Stimulated activated effector memory CD8-positive, alpha-beta T cell treated with anti-CD3 and anti-CD28 coated beads, Interleukin-12 subunit alpha, Interleukin-12 subunit beta, amount 100 ng/mL, for 72 hours (primary cell): ENCODE data around the gene MOCS2.
"Not testable (repeated sequence)": the region's sequence is repeated elsewhere in the genome, so short reads cannot be mapped to it uniquely, and the experiment has no call there.

Experiments
- ATAC-seq: fragments of 150-1000 bp; cut with Tn5 transposase; 2 replicates; pipeline ENCODE4 v1.10.0; 2021
- DNase-seq, 2 donors: peaks; one replicate each; pipeline ENCODE4 v3.0.0; 2021 to 2022; ENCODE audit warnings: low spot score in 2 of 2
- H3K27ac Mint-ChIP-seq: one replicate; pipeline ENCODE4 v1.8.0; 2022; ENCODE audit warnings: mild to moderate bottlenecking, mixed read lengths
- H3K36me3 Mint-ChIP-seq: one replicate; pipeline ENCODE4 v1.8.0; 2022; ENCODE audit warnings: mild to moderate bottlenecking, mixed read lengths
- H3K4me1 Mint-ChIP-seq: one replicate; pipeline ENCODE4 v1.8.0; 2022; ENCODE audit warnings: mixed read lengths
- H3K4me3 Mint-ChIP-seq: one replicate; pipeline ENCODE4 v1.8.0; 2022; ENCODE audit warnings: mild to moderate bottlenecking, mixed read lengths
- H3K9me3 Mint-ChIP-seq: one replicate; pipeline ENCODE4 v1.8.0; 2022; ENCODE audit warnings: mixed read lengths

The MOCS2 gene

GRCh38 chr5:53109443-53110127 is at the start of gene MOCS2:
TSS of gene MOCS2 (minus strand) at chr5:53109757. CDS start at chr5:53107174, 2,583 bp downstream.
- DNase-seq (peak; percentile 87 to 93), ATAC-seq (peak; percentile 99)
- no peaks in the 10 kb centered on the region for H3K36me3 Mint-ChIP-seq
- H3K27ac Mint-ChIP-seq: peak within 1 kb of the TSS; percentile 89
- no peaks in the 10 kb centered on the region for H3K9me3 Mint-ChIP-seq
- peak within 1 kb of the TSS; percentile 89 for H3K4me3 Mint-ChIP-seq
- peaks cover 28% of the 10 kb centered on the region for H3K4me1 Mint-ChIP-seq

GRCh38 chr5:53151713-53152458 is 42.3 kb upstream of the MOCS2 start:
- Mint-ChIP-seq H3K9me3 (no peaks in the 10 kb centered on the region), H3K27ac (no peak overlapping the region), H3K4me3 (no peak overlapping the region), H3K4me1 (no peaks in the 10 kb centered on the region), H3K36me3 (no peaks in the 10 kb centered on the region)
- ATAC-seq (no peak), DNase-seq (no peak)

DNA sequence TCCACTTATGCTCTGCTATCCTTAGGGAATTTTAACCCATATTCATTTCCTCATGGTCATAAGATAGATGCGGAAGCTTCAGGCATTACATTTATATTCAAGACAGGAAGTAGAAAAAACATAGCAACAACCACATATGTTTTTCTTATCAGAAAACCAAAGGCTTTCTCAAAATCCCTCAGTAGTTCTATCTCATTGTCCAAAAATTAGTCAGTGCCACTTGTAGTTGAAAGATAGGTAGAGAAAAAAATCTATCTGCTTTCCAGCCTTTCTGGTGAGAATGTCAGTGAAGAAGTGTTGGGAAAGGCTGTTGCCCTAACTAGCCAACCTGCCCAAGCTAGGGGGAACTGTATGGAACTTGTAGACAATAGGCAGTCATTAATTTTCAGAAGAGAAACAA is 23.5 kb upstream of the MOCS2 start:
- no peak overlapping the region for H3K4me3 Mint-ChIP-seq
- DNase-seq (no peak), ATAC-seq (no peak)
- no peaks in the 10 kb centered on the region for H3K4me1 Mint-ChIP-seq
- H3K27ac Mint-ChIP-seq: no peak overlapping the region
- H3K9me3 Mint-ChIP-seq: no peaks in the 10 kb centered on the region
- H3K36me3 Mint-ChIP-seq: no peaks in the 10 kb centered on the region

DNA sequence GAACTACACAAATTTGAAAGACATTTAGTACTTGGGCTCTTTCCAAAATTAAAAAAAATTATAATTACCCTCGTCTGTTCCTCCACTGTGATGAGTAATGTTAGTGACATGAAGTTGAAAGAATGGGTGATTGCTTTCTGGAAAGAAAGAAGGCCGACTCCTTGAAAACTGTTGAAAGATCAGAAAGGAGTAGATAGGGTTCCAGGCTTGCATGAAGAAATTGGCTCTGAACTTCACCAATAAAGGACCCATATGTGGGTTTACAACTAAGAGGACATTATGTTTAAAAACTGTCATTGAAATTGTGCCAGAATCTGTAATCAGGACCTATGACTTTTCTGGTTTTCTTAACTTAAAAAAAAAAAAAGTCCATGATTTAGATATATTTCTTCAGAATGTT is 20.7 kb upstream of the MOCS2 start:
- no peaks in the 10 kb centered on the region for H3K4me1 Mint-ChIP-seq
- no peak overlapping the region for H3K4me3 Mint-ChIP-seq
- DNase-seq: no peak
- ATAC-seq: no peak
- no peak overlapping the region for H3K27ac Mint-ChIP-seq
- no peaks in the 10 kb centered on the region for H3K36me3 Mint-ChIP-seq
- H3K9me3 Mint-ChIP-seq: no peaks in the 10 kb centered on the region

DNA sequence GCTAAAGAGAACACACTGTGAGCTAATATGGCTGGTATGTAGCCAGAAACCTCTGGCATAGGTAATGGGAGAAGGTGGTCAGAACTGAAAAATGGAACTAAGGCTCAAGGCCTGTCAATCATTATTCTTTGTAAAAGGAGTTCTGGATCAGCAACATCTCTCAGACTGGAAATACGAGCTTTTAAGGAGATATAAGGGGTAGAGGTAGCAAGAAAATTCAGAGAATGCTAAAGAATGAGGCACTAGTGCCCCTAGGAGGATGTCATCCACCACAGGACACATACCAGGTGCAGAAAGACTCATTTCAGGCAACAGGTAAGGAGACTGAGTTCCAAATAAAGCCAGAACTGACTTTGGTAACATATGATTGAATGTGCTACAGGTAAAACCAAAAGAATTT is 18.9 kb upstream of the MOCS2 start:
- no peak overlapping the region for H3K27ac Mint-ChIP-seq
- ATAC-seq: no peak
- no peaks in the 10 kb centered on the region for H3K4me1 Mint-ChIP-seq
- DNase-seq: no peak
- H3K36me3 Mint-ChIP-seq: no peaks in the 10 kb centered on the region
- no peaks in the 10 kb centered on the region for H3K9me3 Mint-ChIP-seq
- no peak overlapping the region for H3K4me3 Mint-ChIP-seq

DNA sequence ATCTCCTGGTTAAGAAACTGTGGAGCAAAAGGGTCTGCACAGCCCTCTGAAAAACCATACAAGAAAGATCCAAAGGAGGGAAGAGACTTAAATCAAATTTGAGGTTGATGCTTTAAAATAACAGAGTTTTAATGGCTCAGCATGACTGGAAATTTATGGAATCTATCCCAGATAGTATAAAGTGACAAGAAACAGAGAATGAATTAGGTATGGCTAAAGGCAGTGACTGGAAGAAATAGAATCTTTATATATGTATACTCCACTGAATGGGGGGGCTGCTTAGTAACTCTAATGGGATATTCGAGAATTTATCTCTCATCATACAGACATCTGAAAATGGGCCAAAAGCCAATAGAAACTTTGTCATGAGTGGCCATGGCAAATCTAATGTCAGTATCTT is 17.6 kb upstream of the MOCS2 start:
- Mint-ChIP-seq H3K4me3 (no peak overlapping the region), H3K36me3 (no peaks in the 10 kb centered on the region), H3K9me3 (no peaks in the 10 kb centered on the region), H3K4me1 (no peaks in the 10 kb centered on the region), H3K27ac (no peak overlapping the region)
- no peak for ATAC-seq
- DNase-seq: no peak

DNA sequence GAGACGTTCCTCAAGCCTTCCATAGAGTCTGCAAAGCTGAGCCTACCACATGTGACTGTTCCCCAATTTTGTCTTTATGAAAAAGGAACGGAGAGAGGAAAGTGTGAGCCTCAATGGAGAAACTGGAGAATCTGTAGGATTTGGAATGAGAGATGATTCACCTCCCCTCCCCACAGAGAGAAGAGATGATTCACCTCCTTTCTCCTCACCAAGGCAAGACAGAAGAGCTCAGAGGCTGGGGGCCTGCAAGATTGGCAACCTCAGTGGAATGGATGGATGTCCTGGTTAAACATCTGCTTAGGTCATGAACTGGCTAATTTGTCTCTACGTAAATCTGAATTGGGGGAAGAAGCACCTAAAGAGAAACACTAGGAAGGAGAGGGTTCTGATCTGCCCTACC is 17.0 kb upstream of the MOCS2 start:
- ATAC-seq (no peak), DNase-seq (no peak)
- Mint-ChIP-seq H3K4me1 (no peaks in the 10 kb centered on the region), H3K4me3 (no peak overlapping the region), H3K9me3 (no peaks in the 10 kb centered on the region), H3K36me3 (no peaks in the 10 kb centered on the region), H3K27ac (no peak overlapping the region)

DNA sequence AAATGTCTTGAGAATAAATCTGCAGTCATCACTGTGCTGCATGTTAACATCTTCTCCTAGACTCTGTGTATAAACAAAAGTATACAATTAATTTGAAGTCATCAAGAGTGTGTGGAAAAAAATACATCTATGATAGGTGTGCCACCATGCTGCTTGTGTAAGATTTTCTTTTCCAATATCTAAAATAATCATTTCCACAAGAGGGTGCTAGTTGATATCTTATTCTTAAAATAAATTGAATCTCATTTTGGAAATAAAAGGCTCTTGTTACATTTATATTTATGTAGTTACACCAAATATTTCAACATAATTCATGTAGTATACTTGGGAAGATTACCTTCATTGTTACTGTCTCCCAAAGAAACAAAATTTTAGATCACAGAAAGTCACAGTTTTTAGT is 14.1 kb upstream of the MOCS2 start:
- no peaks in the 10 kb centered on the region for H3K4me1 Mint-ChIP-seq
- DNase-seq (no peak), ATAC-seq (no peak)
- H3K4me3 Mint-ChIP-seq: no peak overlapping the region
- no peak overlapping the region for H3K27ac Mint-ChIP-seq
- H3K9me3 Mint-ChIP-seq: no peaks in the 10 kb centered on the region
- H3K36me3 Mint-ChIP-seq: no peaks in the 10 kb centered on the region

DNA sequence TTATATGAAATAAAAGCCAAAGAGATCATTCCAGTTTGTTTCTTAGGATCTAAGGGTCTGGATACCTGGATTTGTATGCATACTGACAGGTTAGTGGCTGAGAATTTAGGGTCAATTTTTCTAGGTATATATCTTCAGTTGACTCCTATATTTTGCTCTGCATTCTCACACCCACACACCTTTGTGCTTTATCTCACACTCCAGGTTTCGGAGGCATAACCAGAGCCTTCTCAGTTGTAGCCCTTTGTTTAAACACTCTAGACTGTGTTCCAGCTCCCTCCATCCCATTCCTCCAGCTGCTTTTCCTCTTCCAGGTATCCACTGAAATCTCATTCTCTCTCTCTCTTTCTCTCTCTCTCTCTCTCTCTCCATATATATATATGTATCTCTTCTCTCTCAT is 10.6 kb upstream of the MOCS2 start:
- ATAC-seq: no peak
- Mint-ChIP-seq H3K4me3 (no peak overlapping the region), H3K27ac (no peak overlapping the region), H3K36me3 (no peaks in the 10 kb centered on the region), H3K9me3 (no peaks in the 10 kb centered on the region), H3K4me1 (no peaks in the 10 kb centered on the region)
- DNase-seq: no peak

DNA sequence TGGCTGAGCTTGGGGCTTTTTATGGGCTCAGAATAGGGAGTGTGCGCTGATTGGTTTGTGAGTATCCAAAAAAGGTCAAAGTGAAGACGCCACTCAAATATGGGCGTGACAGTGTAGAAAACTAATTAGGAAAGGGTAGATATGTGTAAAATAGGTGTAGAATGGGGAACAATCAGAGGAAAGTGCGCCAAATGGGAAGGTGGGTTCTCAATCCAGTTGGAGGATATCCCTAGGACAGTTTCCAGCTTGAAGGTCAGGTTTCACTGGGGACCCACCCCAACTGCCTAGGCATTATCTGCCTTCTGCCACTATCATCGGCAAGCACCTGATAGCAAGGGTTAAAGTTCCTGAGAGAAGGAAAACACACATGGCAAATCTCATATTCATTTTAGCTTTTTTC is 9.3 kb upstream of the MOCS2 start:
- no peak for DNase-seq
- no peaks in the 10 kb centered on the region for H3K9me3 Mint-ChIP-seq
- no peaks in the 10 kb centered on the region for H3K4me1 Mint-ChIP-seq
- no peak overlapping the region for H3K4me3 Mint-ChIP-seq
- no peaks in the 10 kb centered on the region for H3K36me3 Mint-ChIP-seq
- no peak overlapping the region for H3K27ac Mint-ChIP-seq
- no peak for ATAC-seq

DNA sequence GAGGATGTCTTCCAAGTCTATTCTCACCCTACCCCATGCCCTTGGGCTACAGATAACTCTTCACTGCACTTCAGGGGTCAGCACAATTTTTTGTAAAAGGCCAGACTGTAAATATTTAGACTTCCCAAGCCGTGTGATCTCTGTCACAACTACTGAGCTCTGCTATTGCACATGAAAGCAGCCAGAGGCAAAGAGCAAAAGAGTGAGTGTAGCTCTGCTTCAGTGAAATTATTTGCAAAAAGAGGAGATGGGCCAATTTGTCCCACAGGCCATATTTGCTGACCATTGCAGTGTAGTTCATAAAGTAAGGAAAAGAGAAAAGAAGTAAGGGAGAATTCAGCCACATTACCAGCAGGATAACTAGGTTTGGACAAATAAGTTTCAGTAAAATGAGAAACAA is 7.0 kb upstream of the MOCS2 start:
- no peaks in the 10 kb centered on the region for H3K9me3 Mint-ChIP-seq
- no peaks in the 10 kb centered on the region for H3K36me3 Mint-ChIP-seq
- ATAC-seq (no peak), DNase-seq (no peak)
- no peaks in the 10 kb centered on the region for H3K4me1 Mint-ChIP-seq
- no peak overlapping the region for H3K4me3 Mint-ChIP-seq
- no peak overlapping the region for H3K27ac Mint-ChIP-seq

DNA sequence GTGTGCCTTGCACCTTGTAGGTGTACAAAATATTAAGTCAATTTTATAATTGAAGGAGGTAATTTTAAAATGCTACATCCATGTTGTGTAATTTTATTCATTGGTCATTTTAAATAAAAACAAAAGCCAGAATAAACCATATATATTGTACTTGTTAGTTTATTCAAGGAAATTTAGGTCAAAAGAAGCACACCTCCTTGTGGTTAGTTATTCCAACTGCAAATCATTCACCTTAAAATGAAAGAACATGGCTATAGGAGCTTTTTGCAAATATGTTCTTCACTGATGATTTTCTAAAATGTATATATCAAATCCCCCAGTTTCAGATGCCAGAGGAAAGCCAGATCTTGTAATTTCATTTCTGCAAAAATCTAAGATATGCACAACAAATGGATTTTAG is 5.4 kb upstream of the MOCS2 start:
- DNase-seq (no peak), ATAC-seq (no peak)
- H3K4me1 Mint-ChIP-seq: peaks cover 10% of the 10 kb centered on the region
- H3K4me3 Mint-ChIP-seq: no peak overlapping the region
- no peak overlapping the region for H3K27ac Mint-ChIP-seq
- no peaks in the 10 kb centered on the region for H3K9me3 Mint-ChIP-seq
- H3K36me3 Mint-ChIP-seq: no peaks in the 10 kb centered on the region

DNA sequence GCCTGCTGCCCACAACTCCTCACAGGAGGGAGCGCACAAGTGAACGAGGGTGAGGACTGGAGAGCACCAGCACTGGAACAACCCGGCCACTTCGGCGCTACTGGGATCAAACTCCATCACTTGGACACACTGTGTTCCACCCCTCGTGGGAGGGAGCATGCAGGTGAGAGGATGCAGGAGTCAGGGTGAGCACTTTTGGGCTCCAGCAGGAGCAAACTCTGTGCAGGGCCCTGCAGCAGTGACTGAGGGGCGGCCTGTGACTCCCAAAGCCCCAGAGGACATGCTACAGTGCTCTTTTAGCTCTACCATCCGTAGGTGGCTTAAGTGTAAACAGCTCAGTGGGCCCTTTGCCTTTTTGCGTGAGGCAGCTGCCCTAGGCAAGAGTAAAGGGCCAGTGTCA is 4.4 kb upstream of the MOCS2 start:
- Mint-ChIP-seq H3K4me1 (peaks cover 12% of the 10 kb centered on the region), H3K9me3 (no peaks in the 10 kb centered on the region), H3K27ac (no peak overlapping the region), H3K36me3 (no peaks in the 10 kb centered on the region), H3K4me3 (no peak overlapping the region)
- DNase-seq (no peak), ATAC-seq (no peak)

GRCh38 chr5:53112909-53113308 is 3.4 kb upstream of the MOCS2 start:
- no peak for ATAC-seq
- Mint-ChIP-seq H3K4me1 (peaks cover 12% of the 10 kb centered on the region), H3K36me3 (no peaks in the 10 kb centered on the region), H3K4me3 (no peak overlapping the region), H3K27ac (no peak overlapping the region), H3K9me3 (no peaks in the 10 kb centered on the region)
- no peak for DNase-seq

DNA sequence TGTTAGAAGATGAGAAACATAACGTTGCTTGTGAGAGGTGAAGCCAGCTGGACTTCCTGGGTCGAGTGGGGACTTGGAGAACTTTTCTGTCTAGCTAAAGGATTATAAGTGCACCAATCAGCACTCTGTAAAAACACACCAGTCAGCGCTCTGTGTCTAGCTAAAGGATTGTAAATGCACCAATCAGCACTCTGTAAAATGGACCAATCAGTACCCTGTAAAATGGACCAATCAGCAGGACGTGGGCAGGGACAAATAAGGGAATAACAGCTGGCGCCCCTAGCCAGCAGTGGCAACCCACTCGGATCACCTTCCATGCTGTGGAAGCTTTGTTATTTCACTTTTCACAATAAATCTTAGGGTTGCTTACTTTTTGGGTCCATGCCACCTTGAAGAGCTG is 2.8 kb upstream of the MOCS2 start:
- H3K4me1 Mint-ChIP-seq: peaks cover 12% of the 10 kb centered on the region
- not testable (repeated sequence) for ATAC-seq, H3K36me3 Mint-ChIP-seq, H3K4me3 Mint-ChIP-seq, H3K9me3 Mint-ChIP-seq, H3K27ac Mint-ChIP-seq, DNase-seq

DNA sequence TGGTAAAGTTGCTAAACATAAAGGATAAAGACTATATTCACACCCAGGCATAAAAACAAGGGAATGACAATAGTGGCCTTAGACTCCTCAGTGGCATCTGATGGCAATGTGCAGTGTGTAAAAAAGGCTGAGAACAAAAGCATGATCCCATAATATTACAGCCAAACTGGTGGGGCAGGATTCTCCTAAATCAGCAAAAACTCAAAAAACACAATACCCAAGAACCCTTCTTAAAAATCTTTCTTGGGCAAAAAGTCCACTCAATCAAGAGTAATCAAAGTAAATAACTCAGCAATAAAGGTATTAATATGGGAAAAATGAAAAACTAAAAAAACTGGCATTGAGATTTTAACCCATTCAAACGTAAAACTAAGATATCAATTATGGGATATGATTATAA is 1.6 kb upstream of the MOCS2 start:
- Mint-ChIP-seq H3K36me3 (no peaks in the 10 kb centered on the region), H3K9me3 (no peaks in the 10 kb centered on the region), H3K4me1 (peaks cover 14% of the 10 kb centered on the region), H3K27ac (no peak overlapping the region), H3K4me3 (no peak overlapping the region)
- ATAC-seq: no peak
- no peak for DNase-seq
